Mammary epithelial cell (primary cell): ENCODE data around the gene GPC5.
"Not testable (repeated sequence)": the region's sequence is repeated elsewhere in the genome, so short reads cannot be mapped to it uniquely, and the experiment has no call there.

Experiments
- CTCF ChIP-seq, 2 donors: IDR thresholded peaks in 1 of 2; conservative IDR thresholded peaks in 1 of 2; 2 replicates each; pipeline ENCODE4 v1.5.1; 2011 to 2012; ENCODE audit warnings: inconsistent platforms in 2 of 2, low read length in 2 of 2, mild to moderate bottlenecking in 2 of 2, control low read depth in 1 of 2, low read depth in 1 of 2; ENCODE audit not compliant: insufficient read depth in 1 of 2; ENCODE audit errors: extremely low read depth in 1 of 2
- EZH2 ChIP-seq: IDR thresholded peaks from 2 replicates; pipeline ENCODE4 v1.6.1; 2012; ENCODE audit warnings: low read length, inconsistent platforms, borderline replicate concordance

GRCh38 chr13:92695827-92696226, 1297.4 kb downstream of the GPC5 start:
- not testable (repeated sequence) for TF ChIP-seq CTCF (conservative IDR thresholded peaks at IDR 0.05 in 1 of 2, IDR thresholded peaks at IDR 0.05 in 1 of 2; ENCODE audit: extremely low read depth in 1 of 2, insufficient read depth in 1 of 2, low read depth in 1 of 2, low read length in 2 of 2); EZH2
